HEK293 (cell line): Measurements from ENCODE around the gene MTFMT.
"Not testable (repeated sequence)": the region's sequence is repeated elsewhere in the genome, so short reads cannot be mapped to it uniquely, and the experiment has no call there.

ENCODE experiments used
- CTCF ChIA-PET: fragments of 350-600 bp; formaldehyde crosslinking; extraction: SDS; loops from one replicate; lab custom pipeline; 2021; ENCODE audit warnings: antibody characterized with exemption; lab: Yijun Ruan, JAX
- POLR2A ChIA-PET: fragments of 300-600 bp; formaldehyde crosslinking; extraction: SDS; loops from one replicate; lab custom pipeline; 2020; ENCODE audit warnings: antibody characterized with exemption, inconsistent platforms; lab: Yijun Ruan, JAX
- H3K27ac ChIP-seq: fragments of 200-500 bp; sonication (Bioruptor generic); 2 replicates; pipeline ENCODE4 v1.5.1; 2014; ENCODE audit warnings: low read depth, low read length, control low read depth, inconsistent platforms; ENCODE audit errors: extremely low read depth
- H3K36me3 ChIP-seq, 2 experiments: fragments of 200-500 bp in 1 of 2; sonication (Bioruptor generic) in 1 of 2; 1 replicate in 1 of 2; 2 replicates in 1 of 2; pipeline ENCODE4 v1.5.1; 2014 to 2017; ENCODE audit warnings: inconsistent platforms in 2 of 2, low read length in 2 of 2; ENCODE audit not compliant: control insufficient read depth in 2 of 2, insufficient read depth in 1 of 2
- H3K4me1 ChIP-seq: fragments of 200-500 bp; sonication (Bioruptor generic); 2 replicates; pipeline ENCODE4 v1.5.1; 2014; ENCODE audit warnings: mild to moderate bottlenecking, low read length, inconsistent platforms; ENCODE audit not compliant: control insufficient read depth, insufficient read depth
- H3K4me3 ChIP-seq: 2 replicates; pipeline ENCODE4 v1.5.1; 2011; ENCODE audit warnings: low read depth, mild to moderate bottlenecking, control low read depth, low read length, moderate library complexity
- H3K9me3 ChIP-seq: fragments of 200-500 bp; sonication (Bioruptor generic); 2 replicates; pipeline ENCODE4 v1.5.1; 2014; ENCODE audit warnings: low read depth, low read length, inconsistent platforms; ENCODE audit not compliant: control insufficient read depth, insufficient read depth
- HIC1 ChIP-seq: fragments of 450-650 bp; formaldehyde crosslinking; IDR thresholded peaks from 2 replicates; pipeline ENCODE4 v1.5.1; 2016; ENCODE audit warnings: missing biosample characterization, missing genetic modification characterization
- KLF9 ChIP-seq: fragments of 450-650 bp; formaldehyde crosslinking; IDR thresholded peaks from 2 replicates; pipeline ENCODE4 v1.5.1; 2016; ENCODE audit warnings: missing biosample characterization, missing genetic modification characterization, low read depth
- REPIN1 ChIP-seq: fragments of 450-650 bp; formaldehyde crosslinking; IDR thresholded peaks from 2 replicates; pipeline ENCODE4 v1.5.1; 2017; ENCODE audit warnings: missing biosample characterization, missing genetic modification characterization, low read depth
- SP2 ChIP-seq: fragments of 450-650 bp; formaldehyde crosslinking; IDR thresholded peaks from 2 replicates; pipeline ENCODE4 v1.5.1; 2016; ENCODE audit warnings: missing biosample characterization, missing genetic modification characterization
- TCF7L2 ChIP-seq: IDR thresholded peaks from 2 replicates; pipeline ENCODE4 v1.6.1; 2011; ENCODE audit warnings: low read depth, mild to moderate bottlenecking, inconsistent platforms, low read length, moderate library complexity, borderline replicate concordance
- ZNF133 ChIP-seq: fragments of 450-650 bp; formaldehyde crosslinking; IDR thresholded peaks from 2 replicates; pipeline ENCODE4 v1.5.1; 2016; ENCODE audit warnings: missing biosample characterization, missing genetic modification characterization
- ZNF239 ChIP-seq: fragments of 450-650 bp; formaldehyde crosslinking; IDR thresholded peaks from 2 replicates; pipeline ENCODE4 v1.5.1; 2016; ENCODE audit warnings: missing biosample characterization, missing genetic modification characterization
- ZNF311 ChIP-seq: fragments of 450-650 bp; formaldehyde crosslinking; IDR thresholded peaks from 2 replicates; pipeline ENCODE4 v1.5.1; 2017; ENCODE audit warnings: missing biosample characterization, missing genetic modification characterization, borderline replicate concordance
- ZNF354C ChIP-seq: fragments of 450-650 bp; formaldehyde crosslinking; IDR thresholded peaks from 2 replicates; pipeline ENCODE4 v1.5.1; 2016; ENCODE audit warnings: missing biosample characterization, missing genetic modification characterization, low read depth, borderline replicate concordance
- ZNF362 ChIP-seq: fragments of 450-650 bp; formaldehyde crosslinking; IDR thresholded peaks from 2 replicates; pipeline ENCODE4 v1.5.1; 2016; ENCODE audit warnings: missing biosample characterization, missing genetic modification characterization
- ZNF426 ChIP-seq: fragments of 450-650 bp; formaldehyde crosslinking; IDR thresholded peaks from 2 replicates; pipeline ENCODE4 v1.5.1; 2017; ENCODE audit warnings: missing biosample characterization, missing genetic modification characterization, mild to moderate bottlenecking, inconsistent platforms, moderate library complexity
- ZNF830 ChIP-seq: fragments of 450-650 bp; IDR thresholded peaks from 2 replicates; pipeline ENCODE4 v1.5.0; 2018; ENCODE audit warnings: missing biosample characterization, missing genetic modification characterization, low read depth, mild to moderate bottlenecking, moderate library complexity
- TF ChIP-seq, protein P1 (sequence below): fragments of 450-650 bp; formaldehyde crosslinking; IDR thresholded peaks from 2 replicates; pipeline ENCODE4 v1.5.1; 2016; ENCODE audit warnings: missing biosample characterization, missing genetic modification characterization
- TF ChIP-seq, protein P2 (sequence below): sonication (generic); formaldehyde crosslinking; IDR thresholded peaks from 2 replicates; pipeline ENCODE4 v1.8.1; 2022; ENCODE audit warnings: mild to moderate bottlenecking, moderate library complexity, missing genetic modification reagents
- TF ChIP-seq, protein P3 (sequence below): fragments of 450-650 bp; formaldehyde crosslinking; IDR thresholded peaks from 2 replicates; pipeline ENCODE4 v1.5.1; 2016; ENCODE audit warnings: missing biosample characterization, missing genetic modification characterization

Gene MTFMT

GRCh38 chr15:65076486-65077290 is 47.2 kb upstream of the MTFMT start, which contains the start of gene KBTBD13:
Gene KBTBD13, plus strand, starts transcription at chr15:65076746. Its CDS starts 70 bp downstream, at chr15:65076816.
- H3K4me3 ChIP-seq, result no peak within 1 kb of the TSS
- H3K27ac ChIP-seq, result no peak within 1 kb of the TSS
- H3K4me1 ChIP-seq, result no peaks in the 10 kb centered on the region
- no peaks in the 10 kb centered on the region for H3K9me3 ChIP-seq
- no peaks in the 10 kb centered on the region for H3K36me3 ChIP-seq
- no peak for TF ChIP-seq ZNF311 (tag by site-specific recombination)
- TF ChIP-seq ZNF133 (tag by site-specific recombination), result no peak
- no peak for TF ChIP-seq ZNF426 (tag by site-specific recombination)
- ChIA-PET POLR2A (no interaction called here), CTCF (interaction anchor here (0.8 to 1.4 kb wide), 2 partner anchors 22 to 24 kb away, joined by 3 to 5 read pairs; no protein-coding TSS in a partner anchor)

DNA sequence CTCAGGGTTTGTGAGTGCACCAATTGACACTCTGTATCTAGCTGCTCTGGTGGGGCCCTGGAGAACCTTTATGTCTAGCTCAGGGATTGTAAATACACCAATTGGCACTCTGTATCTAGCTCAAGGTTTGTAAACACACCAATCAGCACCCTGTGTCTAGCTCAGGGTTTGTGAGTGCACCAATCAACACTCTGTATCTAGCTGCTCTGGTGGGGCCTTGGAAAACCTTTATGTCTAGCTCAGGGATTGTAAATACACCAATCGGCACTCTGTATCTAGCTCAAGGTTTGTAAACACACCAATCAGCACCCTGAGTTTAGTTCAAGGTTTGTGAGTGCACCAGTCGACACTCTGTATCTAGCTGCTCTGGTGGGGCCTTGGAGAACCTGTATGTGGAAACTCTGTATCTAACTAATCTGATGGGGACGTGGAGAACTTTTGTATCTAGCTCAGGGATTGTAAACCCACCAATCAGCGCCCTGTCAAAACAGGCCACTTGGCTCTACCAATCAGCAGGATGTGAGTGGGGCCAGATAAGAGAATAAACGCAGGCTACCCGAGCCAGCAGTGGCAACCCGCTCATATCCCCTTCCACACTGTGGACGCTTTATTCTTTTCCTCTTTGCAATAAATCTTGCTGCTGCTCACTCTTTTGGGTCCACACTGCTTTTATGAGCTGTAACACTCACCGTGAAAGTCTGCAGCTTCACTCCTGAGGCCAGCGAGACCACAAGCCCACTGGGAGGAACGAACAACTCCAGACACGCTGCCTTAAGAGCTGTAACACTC is 46.4 kb upstream of the MTFMT start:
- POLR2A ChIA-PET, H3K4me3 ChIP-seq, H3K4me1 ChIP-seq: not testable (repeated sequence)
- CTCF ChIA-PET, result interaction anchor here (0.8 to 1.4 kb wide), 3 partner anchors 21 to 26 kb away, joined by 3 to 5 read pairs (median 4); no protein-coding TSS in a partner anchor
- peak; percentile 10; the same call in 1 of the 2 replicates for TF ChIP-seq SP2
- TF ChIP-seq, all 188 proteins: peak for 1; not testable (repeated sequence) for 187
- not testable (repeated sequence) for H3K36me3 ChIP-seq, H3K9me3 ChIP-seq, H3K27ac ChIP-seq

GRCh38 chr15:65074946-65075345 is 45.5 kb upstream of the MTFMT start:
- H3K4me3 ChIP-seq, H3K36me3 ChIP-seq, H3K27ac ChIP-seq, H3K4me1 ChIP-seq, POLR2A ChIA-PET, H3K9me3 ChIP-seq: not testable (repeated sequence)
- CTCF ChIA-PET, result interaction anchor here (1.2 kb wide), 1 partner anchor 27 kb away, joined by 4 read pairs; no protein-coding TSS in a partner anchor

GRCh38 chr15:65072617-65073016 is 43.2 kb upstream of the MTFMT start:
- H3K27ac ChIP-seq, result no peak overlapping the region
- ChIA-PET POLR2A (interaction anchor here (0.5 kb wide), 1 partner anchor 205 kb away, joined by 3 read pairs; no protein-coding TSS in a partner anchor), CTCF (no interaction called here)
- no peak overlapping the region for H3K4me3 ChIP-seq
- TF ChIP-seq REPIN1 (tag by site-specific recombination), result no peak
- TF ChIP-seq, all 188 proteins: peak for 0
- Histone ChIP-seq H3K9me3 (no peaks in the 10 kb centered on the region), H3K4me1 (no peaks in the 10 kb centered on the region), H3K36me3 (no peaks in the 10 kb centered on the region)

- Histone ChIP-seq H3K4me1 (no peaks in the 10 kb centered on the region), H3K36me3 (no peaks in the 10 kb centered on the region), H3K9me3 (no peaks in the 10 kb centered on the region), H3K27ac (no peak overlapping the region), H3K4me3 (no peak overlapping the region)
- CTCF ChIA-PET, result interaction anchor here (0.6 kb wide), 1 partner anchor 1091 kb away, joined by 3 read pairs; no protein-coding TSS in a partner anchor
- POLR2A ChIA-PET, result no interaction called here
- TF ChIP-seq, protein P1, sequence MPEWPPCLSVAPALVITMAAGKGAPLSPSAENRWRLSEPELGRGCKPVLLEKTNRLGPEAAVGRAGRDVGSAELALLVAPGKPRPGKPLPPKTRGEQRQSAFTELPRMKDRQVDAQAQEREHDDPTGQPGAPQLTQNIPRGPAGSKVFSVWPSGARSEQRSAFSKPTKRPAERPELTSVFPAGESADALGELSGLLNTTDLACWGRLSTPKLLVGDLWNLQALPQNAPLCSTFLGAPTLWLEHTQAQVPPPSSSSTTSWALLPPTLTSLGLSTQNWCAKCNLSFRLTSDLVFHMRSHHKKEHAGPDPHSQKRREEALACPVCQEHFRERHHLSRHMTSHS, result no peak
- TF ChIP-seq, protein P2, sequence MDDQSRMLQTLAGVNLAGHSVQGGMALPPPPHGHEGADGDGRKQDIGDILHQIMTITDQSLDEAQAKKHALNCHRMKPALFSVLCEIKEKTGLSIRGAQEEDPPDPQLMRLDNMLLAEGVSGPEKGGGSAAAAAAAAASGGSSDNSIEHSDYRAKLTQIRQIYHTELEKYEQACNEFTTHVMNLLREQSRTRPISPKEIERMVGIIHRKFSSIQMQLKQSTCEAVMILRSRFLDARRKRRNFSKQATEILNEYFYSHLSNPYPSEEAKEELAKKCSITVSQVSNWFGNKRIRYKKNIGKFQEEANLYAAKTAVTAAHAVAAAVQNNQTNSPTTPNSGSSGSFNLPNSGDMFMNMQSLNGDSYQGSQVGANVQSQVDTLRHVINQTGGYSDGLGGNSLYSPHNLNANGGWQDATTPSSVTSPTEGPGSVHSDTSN (CRISPR knock-in tag), result no peak
- TF ChIP-seq HIC1 (tag by site-specific recombination), result no peak
- TF ChIP-seq TCF7L2, result no peak
- TF ChIP-seq KLF9 (tag by site-specific recombination), result no peak
- TF ChIP-seq ZNF239 (tag by site-specific recombination), result no peak
- TF ChIP-seq ZNF354C (tag by site-specific recombination), result no peak
- TF ChIP-seq ZNF362 (tag by site-specific recombination), result no peak
- no peak for TF ChIP-seq ZNF830 (tag by site-specific recombination)
- TF ChIP-seq, protein P3, sequence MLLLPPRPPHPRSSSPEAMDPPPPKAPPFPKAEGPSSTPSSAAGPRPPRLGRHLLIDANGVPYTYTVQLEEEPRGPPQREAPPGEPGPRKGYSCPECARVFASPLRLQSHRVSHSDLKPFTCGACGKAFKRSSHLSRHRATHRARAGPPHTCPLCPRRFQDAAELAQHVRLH (tag by site-specific recombination), result no peak
These were observed 42.6 kb upstream of the MTFMT start for GRCh38 chr15:65072027-65072426.
